NCI-H2196 treated with DMSO at 0.1 percent for 48 hours (cell line): ENCODE results near the gene OR56A1.
"Not testable (repeated sequence)": the region's sequence is repeated elsewhere in the genome, so short reads cannot be mapped to it uniquely, and the experiment has no call there.

ENCODE experiments used
- DNase-seq: peaks from one replicate; lab custom pipeline; 2025; ENCODE audit not compliant: unreplicated experiment; lab: John Stamatoyannopoulos, UW

Gene OR56A1

GRCh38 chr11:6030708-6031405 is at the start of gene OR56A1:
Gene OR56A1 (minus strand): TSS chr11:6030758. CDS start chr11:6027692, 3,066 bp downstream.
- DNase-seq: no peak

- no peak for DNase-seq
These were observed 48.9 kb upstream of the OR56A1 start for GRCh38 chr11:6079463-6079862.

- no peak for DNase-seq
These were observed 47.2 kb upstream of the OR56A1 start for GRCh38 chr11:6077723-6078122.

- not testable (repeated sequence) for DNase-seq
These were observed 45.9 kb upstream of the OR56A1 start for GRCh38 chr11:6076443-6076842.

GRCh38 chr11:6067502-6067901 is 36.9 kb upstream of the OR56A1 start:
- no peak for DNase-seq

GRCh38 chr11:6062691-6063358 is 32.3 kb upstream of the OR56A1 start:
- no peak for DNase-seq

GRCh38 chr11:6061475-6061874 is 30.9 kb upstream of the OR56A1 start:
- DNase-seq: no peak

- DNase-seq: no peak
These were observed 26.9 kb upstream of the OR56A1 start for GRCh38 chr11:6057452-6057851.

GRCh38 chr11:6055569-6055968 is 25.0 kb upstream of the OR56A1 start:
- no peak for DNase-seq

- DNase-seq: no peak
These were observed 21.8 kb upstream of the OR56A1 start for GRCh38 chr11:6052374-6052773.

- DNase-seq: no peak
These were observed 10.3 kb upstream of the OR56A1 start for GRCh38 chr11:6040874-6041273.

GRCh38 chr11:6027501-6027900 is 3.1 kb downstream of the OR56A1 start:
- DNase-seq: no peak

GRCh38 chr11:6025056-6025455 is 5.5 kb downstream of the OR56A1 start:
- DNase-seq: no peak

GRCh38 chr11:6022956-6023355 is 7.6 kb downstream of the OR56A1 start:
- DNase-seq: peak; percentile 30

GRCh38 chr11:6013042-6013441 is 17.5 kb downstream of the OR56A1 start:
- DNase-seq: no peak

- DNase-seq: no peak
These were observed 18.4 kb downstream of the OR56A1 start for GRCh38 chr11:6012035-6012668.

GRCh38 chr11:6006846-6007245 is 23.7 kb downstream of the OR56A1 start, which contains the start of gene OR56A4:
Gene OR56A4 (minus strand): TSS chr11:6006946. CDS start chr11:6002992, 3,954 bp downstream.
- DNase-seq: no peak

- no peak for DNase-seq
These were observed 24.2 kb downstream of the OR56A1 start for GRCh38 chr11:6006395-6006794.

GRCh38 chr11:6002202-6002699 is 28.3 kb downstream of the OR56A1 start:
- DNase-seq: no peak

- no peak for DNase-seq
These were observed 35.8 kb downstream of the OR56A1 start for GRCh38 chr11:5994791-5995190.

GRCh38 chr11:5992604-5993251 is 37.8 kb downstream of the OR56A1 start:
- no peak for DNase-seq
